Transverse colon (tissue), 4 donors: ENCODE results near the gene FBXO36. TPM values are rescaled to one million over a fixed set of nuclear protein-coding genes. Genes with fewer than 3 reads are reported as not detected.

Source experiments
- DNase-seq: peaks from one replicate; pipeline ENCODE4 v3.0.0-alpha.2; 2019
- H3K27ac ChIP-seq, 4 donors: fragments of 200-600 bp; sonication (generic); 2 replicates each; pipeline ENCODE4 v1.5.1; 2016 to 2018; ENCODE audit warnings: inconsistent platforms in 4 of 4
- H3K27me3 ChIP-seq: fragments of 200-600 bp; sonication (generic); 2 replicates; pipeline ENCODE4 v1.5.1; 2017; ENCODE audit warnings: inconsistent platforms
- H3K36me3 ChIP-seq, 4 donors: fragments of 200-600 bp; sonication (generic); 2 replicates each; pipeline ENCODE4 v1.5.1; 2017 to 2019; ENCODE audit warnings: inconsistent platforms in 4 of 4
- H3K4me1 ChIP-seq, 4 donors: fragments of 200-600 bp; sonication (generic); 2 replicates each; pipeline ENCODE4 v1.5.1; 2017 to 2020; ENCODE audit warnings: inconsistent platforms in 4 of 4
- H3K4me3 ChIP-seq, 4 donors: fragments of 200-600 bp; sonication (generic); 1 replicate in 1 of 4; 2 replicates in 3 of 4; pipeline versions ENCODE4 v1.5.1 to v1.6.1; 2017 to 2019; ENCODE audit warnings: inconsistent platforms in 4 of 4
- H3K9me3 ChIP-seq, 2 donors: fragments of 200-600 bp; sonication (generic); 2 replicates each; pipeline ENCODE4 v1.5.1; 2017 to 2019; ENCODE audit warnings: inconsistent platforms in 2 of 2
- EP300 ChIP-seq: sonication (generic); formaldehyde crosslinking; IDR thresholded peaks from one replicate; pipeline ENCODE4 v1.6.1; 2017; ENCODE audit warnings: antibody characterized with exemption, low read depth
- POLR2A ChIP-seq: fragments of 450-650 bp; IDR thresholded peaks from one replicate; pipeline ENCODE4 v1.6.1; 2016; ENCODE audit warnings: antibody characterized with exemption, mild to moderate bottlenecking, moderate library complexity
- POLR2AphosphoS5 ChIP-seq, 3 donors: sonication (generic); formaldehyde crosslinking; IDR thresholded peaks; one replicate each; pipeline ENCODE4 v1.6.1; 2016; ENCODE audit warnings: antibody characterized with exemption in 3 of 3
- WGBS, 2 donors: methylation state at CpG; one replicate each; pipeline ENCODE4 v1.1.5; 2018; ENCODE audit warnings: low coverage in 1 of 2; 5-methylcytosine and 5-hydroxymethylcytosine counted together
- in situ Hi-C, 4 donors: fragments of 200-750 bp; cut with MboI; loops; one replicate each; pipeline versions ENCODE4 v1.15.0 to v1.15.1; 2017; ENCODE audit warnings: low sequenced_read_pairs in 3 of 4, low pct_ligation_motif_present in 1 of 4, low pct_unique_long_range_greater_than_20kb in 1 of 4
- intact Hi-C: fragments of 100-400 bp; cut with DNase I; formaldehyde crosslinking; loops from one replicate; pipeline ENCODE4 v1.15.1; 2023; ENCODE audit warnings: low total_unique reads
- total RNA-seq, 4 donors: library from RNA; depleted of rRNA; stranded (reverse); fragments of >200 nt; gene quantifications; one replicate each; pipeline ENCODE4 v1.1.0, GENCODE V29; 2016
- TF ChIP-seq, protein P1 (sequence below), 5 experiments: fragments of 200-600 bp in 3 of 5; fragments of 450-650 bp in 2 of 5; sonication (generic) in 3 of 5; IDR thresholded peaks; 1 replicate in 2 of 5; 2 replicates in 3 of 5; pipeline ENCODE4 v1.5.1; 2016 to 2017; ENCODE audit warnings: antibody characterized with exemption in 5 of 5, inconsistent platforms in 3 of 5, mild to moderate bottlenecking in 2 of 5, moderate library complexity in 1 of 5

The FBXO36 gene
- total RNA-seq, 4 donors from 2014 or later, result 0.60 to 2.1 (median 1.3) TPM

DNA sequence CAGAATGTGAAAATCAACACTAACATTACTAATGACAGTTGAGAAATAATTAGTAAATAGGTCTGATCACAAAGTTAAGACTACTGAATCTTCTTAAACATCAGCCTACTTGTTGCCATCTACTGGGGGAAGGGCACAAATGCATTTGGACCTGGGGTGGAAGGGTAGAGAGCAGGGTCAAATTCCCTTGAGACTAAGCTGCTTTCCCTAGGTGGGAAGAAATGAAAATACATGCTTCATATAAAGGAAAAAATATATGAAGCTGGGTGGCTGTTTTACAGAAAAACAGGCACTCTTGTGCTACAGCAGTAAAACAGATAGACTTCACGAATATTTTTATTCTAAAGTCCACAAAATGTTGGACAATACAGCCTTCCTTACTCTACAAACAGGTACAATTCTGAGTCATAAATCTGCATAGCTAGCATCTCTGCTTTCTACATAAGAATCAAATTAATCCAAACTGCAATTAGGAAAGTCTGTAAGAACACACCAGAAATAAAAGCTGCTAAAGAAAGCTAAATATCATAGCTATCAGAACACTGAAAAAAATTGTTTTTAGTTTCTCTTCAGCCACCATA lies 11.4 kb upstream of the FBXO36 start:
- Histone ChIP-seq H3K4me1 (peaks cover 0 to 61% (median 23%) of the 10 kb centered on the region in 4 donors), H3K27me3 (no peaks in the 10 kb centered on the region), H3K36me3 (peaks cover 0 to 12% (median 0%) of the 10 kb centered on the region in 4 donors), H3K27ac (no peak overlapping the region), H3K4me3 (no peak overlapping the region), H3K9me3 (no peaks in the 10 kb centered on the region)
- TF ChIP-seq POLR2A (no peak), POLR2AphosphoS5 (IDR thresholded peaks at IDR 0.05) (no peak), EP300 (no peak)
- TF ChIP-seq, protein P1, sequence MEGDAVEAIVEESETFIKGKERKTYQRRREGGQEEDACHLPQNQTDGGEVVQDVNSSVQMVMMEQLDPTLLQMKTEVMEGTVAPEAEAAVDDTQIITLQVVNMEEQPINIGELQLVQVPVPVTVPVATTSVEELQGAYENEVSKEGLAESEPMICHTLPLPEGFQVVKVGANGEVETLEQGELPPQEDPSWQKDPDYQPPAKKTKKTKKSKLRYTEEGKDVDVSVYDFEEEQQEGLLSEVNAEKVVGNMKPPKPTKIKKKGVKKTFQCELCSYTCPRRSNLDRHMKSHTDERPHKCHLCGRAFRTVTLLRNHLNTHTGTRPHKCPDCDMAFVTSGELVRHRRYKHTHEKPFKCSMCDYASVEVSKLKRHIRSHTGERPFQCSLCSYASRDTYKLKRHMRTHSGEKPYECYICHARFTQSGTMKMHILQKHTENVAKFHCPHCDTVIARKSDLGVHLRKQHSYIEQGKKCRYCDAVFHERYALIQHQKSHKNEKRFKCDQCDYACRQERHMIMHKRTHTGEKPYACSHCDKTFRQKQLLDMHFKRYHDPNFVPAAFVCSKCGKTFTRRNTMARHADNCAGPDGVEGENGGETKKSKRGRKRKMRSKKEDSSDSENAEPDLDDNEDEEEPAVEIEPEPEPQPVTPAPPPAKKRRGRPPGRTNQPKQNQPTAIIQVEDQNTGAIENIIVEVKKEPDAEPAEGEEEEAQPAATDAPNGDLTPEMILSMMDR (IDR thresholded peaks at IDR 0.05), result peak in 1 of 5 experiments; percentile 10
- no peak for DNase-seq
- intact Hi-C loops, result no loop called here
- in situ Hi-C loops, result no loop called here
- 32 to 33% methylated on average over 1 of the region's 1 CpG for WGBS, 2 donors

DNA sequence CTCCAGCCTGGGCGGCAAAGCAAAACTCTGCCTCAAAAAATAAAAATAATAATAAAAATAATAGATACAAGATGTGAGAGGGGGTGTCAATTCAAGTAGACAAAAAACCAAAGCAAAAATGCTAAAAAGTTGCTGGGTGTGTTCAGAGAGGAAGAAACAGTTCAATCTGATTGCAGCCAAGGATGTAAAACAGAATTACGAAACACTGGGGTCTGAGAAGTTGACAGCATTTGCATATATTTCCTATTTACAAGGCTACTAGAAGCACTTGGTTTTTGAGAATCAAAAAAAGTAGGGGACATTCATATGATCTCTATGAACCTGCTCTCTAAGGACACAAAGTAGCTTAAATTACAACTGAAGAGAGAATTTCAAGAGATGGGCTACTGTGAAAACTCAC lies 8.1 kb upstream of the FBXO36 start:
- Histone ChIP-seq H3K27ac (no peak overlapping the region), H3K9me3 (no peaks in the 10 kb centered on the region), H3K27me3 (no peaks in the 10 kb centered on the region), H3K4me1 (peaks cover 0 to 65% (median 22%) of the 10 kb centered on the region in 4 donors), H3K4me3 (no peak overlapping the region), H3K36me3 (peaks cover 0 to 3% (median 0%) of the 10 kb centered on the region in 4 donors)
- in situ Hi-C loops, result no loop called here
- TF ChIP-seq, protein P1 (IDR thresholded peaks at IDR 0.05), result no peak
- no peak for TF ChIP-seq EP300
- TF ChIP-seq POLR2A, result no peak
- no peak for TF ChIP-seq POLR2AphosphoS5 (IDR thresholded peaks at IDR 0.05)
- intact Hi-C loops, result no loop called here
- no peak for DNase-seq
- WGBS, 2 donors, result 56 to 81% methylated on average over 1 to 2 of the region's 2 CpGs

DNA sequence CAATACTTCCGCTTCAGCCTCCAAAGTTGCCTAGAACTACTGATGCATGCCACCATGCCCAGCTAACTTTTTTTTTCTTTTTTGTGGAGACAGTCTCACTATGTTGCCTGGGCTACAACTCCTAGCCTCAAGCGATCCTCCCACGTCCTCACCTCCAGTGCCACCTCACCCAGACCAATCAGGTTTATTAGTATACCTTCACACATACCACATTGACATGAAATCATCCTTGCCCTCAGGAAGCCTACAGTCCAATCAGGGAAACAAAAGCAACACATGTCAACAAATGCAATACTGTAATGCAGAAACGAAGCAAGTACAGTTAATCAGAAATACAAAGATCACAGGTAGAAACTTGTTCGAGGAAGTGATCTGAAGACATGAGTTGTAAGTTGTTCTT lies 4.5 kb upstream of the FBXO36 start:
- no peak for DNase-seq
- Histone ChIP-seq H3K9me3 (no peaks in the 10 kb centered on the region), H3K36me3 (no peaks in the 10 kb centered on the region), H3K27ac (no peak overlapping the region), H3K4me1 (peaks cover 3 to 43% (median 17%) of the 10 kb centered on the region in 4 donors), H3K27me3 (no peaks in the 10 kb centered on the region), H3K4me3 (no peak overlapping the region)
- intact Hi-C loops, result no loop called here
- in situ Hi-C loops, result no loop called here
- TF ChIP-seq EP300, result no peak
- no peak for TF ChIP-seq POLR2A
- no peak for TF ChIP-seq POLR2AphosphoS5 (IDR thresholded peaks at IDR 0.05)
- TF ChIP-seq, protein P1 (IDR thresholded peaks at IDR 0.05), result no peak
- 91 to 97% methylated on average over 4 to 5 of the region's 5 CpGs for WGBS, 2 donors

DNA sequence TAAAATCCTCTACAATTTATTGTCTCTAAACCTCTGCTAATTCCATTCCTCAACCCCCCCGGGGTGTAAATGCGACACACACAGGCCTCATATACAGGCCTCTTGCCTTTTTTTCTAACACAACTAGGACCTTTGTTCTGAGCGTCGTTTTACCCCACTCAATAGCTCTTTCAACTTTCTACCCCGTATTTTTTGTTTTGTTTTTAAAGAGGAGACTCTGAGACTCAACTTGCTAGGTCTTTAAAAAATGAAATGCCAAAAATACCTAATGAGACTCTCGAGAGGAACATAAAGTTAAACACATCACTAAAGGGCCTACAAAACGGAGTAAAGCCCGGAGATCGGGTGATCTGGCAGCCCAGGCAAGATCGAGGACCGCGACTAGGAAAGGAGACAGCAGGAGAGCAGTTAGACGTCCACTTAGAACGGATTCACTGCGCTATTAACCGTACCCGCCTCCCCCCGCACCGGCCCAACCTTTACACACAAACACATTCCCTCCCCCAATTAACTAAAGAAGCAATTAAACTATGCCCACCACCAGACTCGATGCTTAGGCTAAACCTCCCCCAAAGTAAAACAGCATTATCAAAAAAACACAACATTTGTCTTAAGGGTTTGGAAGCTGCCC lies 2.2 kb upstream of the FBXO36 start:
- H3K4me1 ChIP-seq, result peaks cover 7 to 36% (median 22%) of the 10 kb centered on the region in 4 donors
- TF ChIP-seq POLR2AphosphoS5 (IDR thresholded peaks at IDR 0.05) (no peak), POLR2A (no peak), EP300 (no peak)
- TF ChIP-seq, protein P1 (IDR thresholded peaks at IDR 0.05), result no peak
- no peaks in the 10 kb centered on the region for H3K9me3 ChIP-seq
- peak overlapping the region; percentile 98 to 100 (median 100) for H3K27ac ChIP-seq
- 4 to 5% methylated on average over 6 to 20 of the region's 20 CpGs for WGBS, 2 donors
- intact Hi-C loops (no loop called here), in situ Hi-C loops (no loop called here)
- no peaks in the 10 kb centered on the region for H3K36me3 ChIP-seq
- DNase-seq, result peak; percentile 27
- H3K27me3 ChIP-seq, result no peaks in the 10 kb centered on the region
- H3K4me3 ChIP-seq, result peak overlapping the region; percentile 63 to 99 (median 83)
